GM21786 (cell line): ENCODE data around the gene ADCY9.
"Not testable (repeated sequence)": the region's sequence is repeated elsewhere in the genome, so short reads cannot be mapped to it uniquely, and the experiment has no call there.

Source experiments
- ATAC-seq: cut with Tn5 transposase; IDR thresholded peaks from one replicate; pipeline ENCODE4 v1.9.1; 2021; ENCODE audit not compliant: unreplicated experiment

ADCY9 gene

GRCh38 chr16:3953728-3954410 lies 162.4 kb downstream of the ADCY9 start:
- ATAC-seq: no peak

- ATAC-seq: no peak
Observed at GRCh38 chr16:3952737-3953131, 163.5 kb downstream of the ADCY9 start.

GRCh38 chr16:3951861-3952736 lies 164.1 kb downstream of the ADCY9 start:
- ATAC-seq: no peak

- not testable (repeated sequence) for ATAC-seq
Observed at GRCh38 chr16:3951380-3951779, 164.9 kb downstream of the ADCY9 start.

- ATAC-seq: no peak
Observed at GRCh38 chr16:3950343-3951193, 165.7 kb downstream of the ADCY9 start.

- no peak for ATAC-seq
Observed at GRCh38 chr16:3949946-3950342, 166.3 kb downstream of the ADCY9 start.

GRCh38 chr16:3949287-3949686 lies 167.0 kb downstream of the ADCY9 start:
- no peak for ATAC-seq

- ATAC-seq: no peak
Observed at GRCh38 chr16:3948378-3948995, 167.8 kb downstream of the ADCY9 start.

GRCh38 chr16:3946604-3947180 lies 169.6 kb downstream of the ADCY9 start:
- no peak for ATAC-seq

GRCh38 chr16:3945751-3946603 lies 170.3 kb downstream of the ADCY9 start:
- no peak for ATAC-seq

- ATAC-seq: not testable (repeated sequence)
Observed at GRCh38 chr16:3944457-3944856, 171.8 kb downstream of the ADCY9 start.

- ATAC-seq: not testable (repeated sequence)
Observed at GRCh38 chr16:3942146-3942545, 174.1 kb downstream of the ADCY9 start.

- no peak for ATAC-seq
Observed at GRCh38 chr16:3938843-3939624, 177.2 kb downstream of the ADCY9 start.

GRCh38 chr16:3938471-3938842 lies 177.8 kb downstream of the ADCY9 start:
- no peak for ATAC-seq

GRCh38 chr16:3937066-3937875 lies 179.0 kb downstream of the ADCY9 start:
- ATAC-seq: no peak

GRCh38 chr16:3935921-3936320 lies 180.3 kb downstream of the ADCY9 start:
- ATAC-seq: no peak

GRCh38 chr16:3934491-3935181 lies 181.6 kb downstream of the ADCY9 start:
- ATAC-seq: no peak
